NCI-H1694 (cell line): ENCODE results near the gene PNPLA5.

Experiments
- DNase-seq: peaks from one replicate; lab custom pipeline; 2025; lab: John Stamatoyannopoulos, UW

Gene PNPLA5

GRCh38 chr22:43854786-43855271 lies 37.0 kb downstream of the PNPLA5 start:
- DNase-seq = no peak

- no peak for DNase-seq
Observed at GRCh38 chr22:43854121-43854785, 37.6 kb downstream of the PNPLA5 start.

- no peak for DNase-seq
Observed at GRCh38 chr22:43853328-43853931, 38.4 kb downstream of the PNPLA5 start.

- DNase-seq = no peak
Observed at GRCh38 chr22:43852573-43853327, 39.1 kb downstream of the PNPLA5 start.

GRCh38 chr22:43851979-43852307 lies 39.9 kb downstream of the PNPLA5 start:
- DNase-seq = no peak

- DNase-seq = no peak
Observed at GRCh38 chr22:43851058-43851978, 40.5 kb downstream of the PNPLA5 start.

GRCh38 chr22:43850529-43850928 lies 41.3 kb downstream of the PNPLA5 start:
- no peak for DNase-seq

- no peak for DNase-seq
Observed at GRCh38 chr22:43849731-43850130, 42.1 kb downstream of the PNPLA5 start.

- DNase-seq = peak; percentile 35
Observed at GRCh38 chr22:43848366-43849171, 43.2 kb downstream of the PNPLA5 start.

GRCh38 chr22:43847376-43848289 lies 44.2 kb downstream of the PNPLA5 start:
- no peak for DNase-seq

- no peak for DNase-seq
Observed at GRCh38 chr22:43846966-43847365, 44.8 kb downstream of the PNPLA5 start.

GRCh38 chr22:43845981-43846380 lies 45.8 kb downstream of the PNPLA5 start:
- DNase-seq = no peak

- DNase-seq = no peak
Observed at GRCh38 chr22:43844560-43845545, 47.0 kb downstream of the PNPLA5 start.

- DNase-seq = no peak
Observed at GRCh38 chr22:43843783-43844530, 47.9 kb downstream of the PNPLA5 start.

GRCh38 chr22:43841742-43842141 lies 50.1 kb downstream of the PNPLA5 start:
- DNase-seq = no peak

GRCh38 chr22:43840851-43841250 lies 51.0 kb downstream of the PNPLA5 start:
- DNase-seq = no peak

GRCh38 chr22:43840431-43840830 lies 51.4 kb downstream of the PNPLA5 start:
- DNase-seq = no peak

- no peak for DNase-seq
Observed at GRCh38 chr22:43839781-43840180, 52.0 kb downstream of the PNPLA5 start.
